HUES6 (cell line): ENCODE measurements around the gene PYY.

Experiments
- H3K27ac ChIP-seq: 2 replicates; pipeline ENCODE4 v1.7.0; 2013; ENCODE audit warnings: low read depth, mild to moderate bottlenecking, low read length, inconsistent platforms
- H3K27me3 ChIP-seq: 2 replicates; pipeline ENCODE4 v1.6.1; 2013; ENCODE audit warnings: low read length; ENCODE audit not compliant: control insufficient read depth, insufficient read depth
- H3K36me3 ChIP-seq: 2 replicates; pipeline ENCODE4 v1.6.1; 2013; ENCODE audit warnings: low read length; ENCODE audit not compliant: control insufficient read depth, insufficient read depth
- H3K4me1 ChIP-seq: 2 replicates; pipeline ENCODE4 v1.6.1; 2013; ENCODE audit warnings: low read length; ENCODE audit not compliant: control insufficient read depth, insufficient read depth
- H3K4me3 ChIP-seq: 2 replicates; pipeline ENCODE4 v1.5.1; 2013; ENCODE audit warnings: low read depth, low read length
- H3K9ac ChIP-seq: one replicate; pipeline ENCODE4 v1.6.1; 2013; ENCODE audit warnings: mild to moderate bottlenecking, low read length
- H3K9me3 ChIP-seq: 2 replicates; pipeline ENCODE4 v1.6.1; 2013; ENCODE audit warnings: low read depth, low read length; ENCODE audit not compliant: control insufficient read depth, insufficient read depth

The PYY gene

DNA sequence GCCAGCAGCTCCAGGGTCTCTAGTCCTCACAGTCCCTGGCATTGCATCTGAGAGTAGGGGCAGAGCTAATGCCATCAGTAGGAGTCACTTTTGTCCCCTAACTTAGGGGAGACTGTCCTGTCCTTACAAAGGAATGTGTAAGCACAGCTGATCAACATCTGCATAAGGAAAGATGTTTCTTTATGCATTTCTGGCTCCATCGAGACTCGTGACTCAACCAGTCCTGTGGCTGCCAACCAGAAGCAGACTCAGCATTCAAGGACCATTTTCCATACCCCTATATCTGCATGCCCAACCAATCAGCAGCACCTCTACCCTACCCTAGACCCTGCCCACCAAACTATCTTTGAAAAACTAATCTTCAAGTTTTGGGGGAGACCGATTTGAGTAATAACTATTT, 38.2 kb downstream of the PYY start:
- no peak overlapping the region for H3K9ac ChIP-seq
- no peak overlapping the region for H3K27ac ChIP-seq
- H3K36me3 ChIP-seq: no peaks in the 10 kb centered on the region
- H3K9me3 ChIP-seq: no peaks in the 10 kb centered on the region
- no peak overlapping the region for H3K4me3 ChIP-seq
- peaks cover 12% of the 10 kb centered on the region; the same call in 1 of the 2 replicates for H3K4me1 ChIP-seq
- H3K27me3 ChIP-seq: peaks cover 18% of the 10 kb centered on the region; the same call in 1 of the 2 replicates

DNA sequence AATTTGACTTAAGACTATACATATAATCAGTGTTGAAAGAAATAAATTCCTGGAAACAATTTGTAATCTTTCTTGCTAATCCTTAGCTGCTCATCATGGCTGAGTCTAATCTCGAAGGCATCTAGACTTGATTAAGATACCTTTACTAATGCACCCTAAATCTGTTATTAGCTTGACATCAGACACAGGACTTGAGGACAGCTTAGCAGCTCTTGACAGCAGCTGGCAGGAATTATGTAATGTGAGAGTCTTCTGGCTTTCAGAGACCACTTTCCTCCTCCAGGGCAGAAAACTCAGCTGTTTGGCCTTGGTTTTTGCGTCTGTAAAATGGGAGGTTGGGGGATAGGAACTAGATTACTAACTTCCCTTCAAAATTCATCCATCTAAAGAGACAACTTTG, 39.3 kb downstream of the PYY start:
- Histone ChIP-seq H3K9ac (no peak overlapping the region), H3K4me3 (no peak overlapping the region), H3K4me1 (peaks cover 12% of the 10 kb centered on the region; the same call in 1 of the 2 replicates), H3K27me3 (peaks cover 23% of the 10 kb centered on the region), H3K36me3 (no peaks in the 10 kb centered on the region), H3K27ac (no peak overlapping the region), H3K9me3 (no peaks in the 10 kb centered on the region)

DNA sequence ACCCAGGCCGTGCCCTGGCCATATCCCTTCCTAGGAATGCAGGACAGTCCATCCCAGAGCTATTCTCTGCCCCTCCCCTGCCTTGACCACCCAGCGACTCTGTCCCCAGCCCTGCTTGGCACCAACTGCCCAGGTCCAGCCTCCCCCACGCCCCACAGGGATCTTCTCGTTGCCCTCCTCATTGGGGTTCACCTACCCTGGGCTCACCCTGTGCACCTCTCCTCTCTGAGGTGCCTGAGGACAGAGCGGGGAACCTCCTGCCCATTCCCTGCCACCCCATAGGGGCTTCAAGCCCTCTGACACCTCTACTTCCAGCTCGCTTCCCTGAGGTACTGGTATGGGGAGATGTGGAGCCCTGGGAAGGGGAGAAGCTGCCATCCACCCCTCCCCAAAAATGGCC, 40.2 kb downstream of the PYY start:
- H3K27ac ChIP-seq: no peak overlapping the region
- no peak overlapping the region for H3K9ac ChIP-seq
- no peaks in the 10 kb centered on the region for H3K9me3 ChIP-seq
- peaks cover 12% of the 10 kb centered on the region; the same call in 1 of the 2 replicates for H3K4me1 ChIP-seq
- H3K4me3 ChIP-seq: no peak overlapping the region
- H3K36me3 ChIP-seq: no peaks in the 10 kb centered on the region
- H3K27me3 ChIP-seq: peaks cover 30% of the 10 kb centered on the region

GRCh38 chr17:43912635-43913304, 41.0 kb downstream of the PYY start:
- no peaks in the 10 kb centered on the region for H3K36me3 ChIP-seq
- no peak overlapping the region for H3K27ac ChIP-seq
- no peak overlapping the region for H3K4me3 ChIP-seq
- H3K9ac ChIP-seq: no peak overlapping the region
- peaks cover 34% of the 10 kb centered on the region for H3K27me3 ChIP-seq
- no peaks in the 10 kb centered on the region for H3K9me3 ChIP-seq
- H3K4me1 ChIP-seq: peaks cover 12% of the 10 kb centered on the region; the same call in 1 of the 2 replicates

- Histone ChIP-seq H3K9me3 (no peaks in the 10 kb centered on the region), H3K36me3 (no peaks in the 10 kb centered on the region), H3K27me3 (peaks cover 27% of the 10 kb centered on the region), H3K4me3 (no peak overlapping the region), H3K27ac (no peak overlapping the region), H3K9ac (no peak overlapping the region), H3K4me1 (peaks cover 5% of the 10 kb centered on the region; the same call in 1 of the 2 replicates)
These were observed 41.8 kb downstream of the PYY start for GRCh38 chr17:43911904-43912303.

GRCh38 chr17:43909537-43910231, 44.1 kb downstream of the PYY start:
- H3K36me3 ChIP-seq: no peaks in the 10 kb centered on the region
- H3K9ac ChIP-seq: no peak overlapping the region
- H3K4me1 ChIP-seq: peaks cover 15% of the 10 kb centered on the region
- peaks cover 38% of the 10 kb centered on the region for H3K27me3 ChIP-seq
- no peak overlapping the region for H3K4me3 ChIP-seq
- H3K27ac ChIP-seq: no peak overlapping the region
- H3K9me3 ChIP-seq: no peaks in the 10 kb centered on the region

DNA sequence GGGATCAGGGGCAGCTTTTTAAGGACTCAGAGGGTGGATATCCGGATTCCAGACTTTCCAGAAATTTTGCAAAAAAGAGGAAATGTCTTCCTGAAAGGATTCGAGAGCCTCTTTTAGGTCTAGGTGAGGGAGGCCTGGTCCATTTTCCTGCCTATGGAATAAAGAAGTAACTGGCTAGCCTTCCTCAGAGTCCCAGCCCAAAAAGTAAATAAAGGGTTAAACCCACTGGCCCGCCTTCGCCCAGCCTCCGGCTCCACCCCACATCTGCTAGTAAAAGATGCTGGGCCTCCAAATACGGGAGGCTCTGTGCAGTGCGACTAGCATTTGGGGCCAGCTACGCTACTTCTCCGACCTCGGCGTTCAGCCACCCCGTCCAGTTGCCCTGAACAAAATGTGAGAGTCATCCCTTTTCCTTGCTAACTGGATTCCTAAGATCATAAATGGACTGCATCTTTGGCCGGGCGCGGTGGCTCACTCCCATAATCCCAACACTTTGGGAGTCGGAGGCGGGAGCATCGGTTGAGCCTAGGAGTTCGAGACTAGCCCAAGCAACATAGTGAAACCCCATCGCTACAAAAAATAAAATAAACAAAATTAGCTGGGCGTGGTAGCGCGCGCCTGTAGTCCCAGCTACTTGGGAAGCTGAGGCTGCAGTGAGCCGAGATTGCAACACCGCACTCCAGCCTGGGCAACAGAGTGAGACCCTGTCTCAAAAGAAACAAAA, 45.6 kb downstream of the PYY start:
- peaks cover 18% of the 10 kb centered on the region for H3K4me1 ChIP-seq
- H3K9me3 ChIP-seq: no peaks in the 10 kb centered on the region
- peaks cover 51% of the 10 kb centered on the region for H3K27me3 ChIP-seq
- H3K36me3 ChIP-seq: no peaks in the 10 kb centered on the region
- H3K4me3 ChIP-seq: peak overlapping the region; percentile 75
- H3K27ac ChIP-seq: no peak overlapping the region
- H3K9ac ChIP-seq: no peak overlapping the region

GRCh38 chr17:43907425-43907981, 46.2 kb downstream of the PYY start, which contains the start of gene MPP2:
MPP2 (minus strand) TSS chr17:43907536; CDS start chr17:43904460, 3,076 bp downstream.
- Histone ChIP-seq H3K9ac (peak within 1 kb of the TSS; percentile 40), H3K4me3 (peak within 1 kb of the TSS; percentile 75), H3K27ac (no peak within 1 kb of the TSS)

GRCh38 chr17:43906951-43907424, 46.8 kb downstream of the PYY start:
- Histone ChIP-seq H3K4me1 (peaks cover 18% of the 10 kb centered on the region), H3K27me3 (peaks cover 53% of the 10 kb centered on the region), H3K36me3 (no peaks in the 10 kb centered on the region), H3K27ac (no peak overlapping the region), H3K9ac (no peak overlapping the region), H3K4me3 (peak overlapping the region; percentile 75), H3K9me3 (no peaks in the 10 kb centered on the region)

More at GRCh38 chr17:43907425-43907981, 46.2 kb downstream of the PYY start, which contains the start of gene MPP2:
- peaks cover 18% of the 10 kb centered on the region for H3K4me1 ChIP-seq
- no peaks in the 10 kb centered on the region for H3K36me3 ChIP-seq
- H3K9me3 ChIP-seq: no peaks in the 10 kb centered on the region
- H3K27me3 ChIP-seq: peaks cover 51% of the 10 kb centered on the region

DNA sequence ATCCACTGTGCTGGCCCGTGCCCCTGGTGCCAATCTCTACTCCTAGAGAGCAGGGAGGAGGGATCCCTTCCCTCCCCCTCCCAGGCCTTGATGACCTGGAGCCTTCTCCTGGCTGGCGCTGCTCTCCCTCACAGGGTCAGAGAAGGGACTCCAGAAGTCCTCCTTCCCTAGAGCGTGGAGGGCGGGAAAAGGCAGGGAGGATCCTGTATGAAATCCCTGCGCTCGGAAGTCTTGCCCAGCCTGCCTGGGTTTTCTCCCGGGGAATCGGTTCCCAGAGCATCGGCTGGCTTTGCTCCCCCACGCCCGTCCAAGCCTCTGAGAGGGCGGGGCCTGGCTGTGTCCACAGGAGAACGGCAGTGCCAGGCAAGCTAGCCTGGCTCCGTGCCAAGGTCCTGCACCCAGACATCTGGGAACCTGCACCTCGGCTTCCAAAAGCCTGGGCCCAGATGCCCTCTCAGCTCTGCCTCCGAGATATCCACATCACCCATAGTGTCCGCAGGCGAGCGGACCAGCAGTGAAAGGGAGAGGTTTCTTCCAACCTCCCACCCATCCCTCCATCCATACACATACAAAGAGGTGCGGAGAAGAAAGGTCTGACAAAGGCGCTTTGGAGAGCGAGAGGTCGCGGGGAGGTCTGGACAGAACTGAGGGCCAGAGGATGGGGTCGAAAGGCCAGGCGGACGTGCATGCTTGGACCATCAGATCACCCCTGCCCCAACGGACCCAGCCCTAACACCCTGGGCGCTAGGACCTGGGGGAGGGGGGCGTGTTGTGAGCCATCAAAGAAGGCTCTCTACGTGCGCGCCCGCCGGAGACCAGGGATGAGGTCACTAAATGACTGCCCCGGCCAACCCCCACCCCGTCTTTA, 47.5 kb downstream of the PYY start:
- Histone ChIP-seq H3K36me3 (no peaks in the 10 kb centered on the region), H3K27ac (no peak overlapping the region), H3K9ac (peak overlapping the region; percentile 22), H3K4me1 (peaks cover 26% of the 10 kb centered on the region), H3K4me3 (peak overlapping the region; percentile 75), H3K9me3 (no peaks in the 10 kb centered on the region), H3K27me3 (peaks cover 55% of the 10 kb centered on the region)
